ENCODE measurements around the gene SPATA13. TPM values are rescaled to one million over a fixed set of nuclear protein-coding genes. Genes with fewer than 3 reads are reported as not detected.

The SPATA13 gene
- total RNA-seq, 1 donor from 2014 or later = 5.1 TPM

- Mint-ChIP-seq H3K27ac (ENCODE audit: unreplicated experiment) (no peak overlapping the region), H3K9me3 (ENCODE audit: low read depth) (no peaks in the 10 kb centered on the region), H3K36me3 (ENCODE audit: low read depth) (no peaks in the 10 kb centered on the region), H3K4me3 (ENCODE audit: unreplicated experiment) (no peak overlapping the region), H3K27me3 (ENCODE audit: low read depth) (no peaks in the 10 kb centered on the region), H3K4me1 (ENCODE audit: low read depth) (no peaks in the 10 kb centered on the region)
- no peak for TF ChIP-seq CTCF (IDR thresholded peaks at IDR 0.05)
- DNase-seq (ENCODE audit: low spot score) = no peak
Observed at GRCh38 chr13:24250376-24251057, 90.0 kb downstream of the SPATA13 start.

DNA sequence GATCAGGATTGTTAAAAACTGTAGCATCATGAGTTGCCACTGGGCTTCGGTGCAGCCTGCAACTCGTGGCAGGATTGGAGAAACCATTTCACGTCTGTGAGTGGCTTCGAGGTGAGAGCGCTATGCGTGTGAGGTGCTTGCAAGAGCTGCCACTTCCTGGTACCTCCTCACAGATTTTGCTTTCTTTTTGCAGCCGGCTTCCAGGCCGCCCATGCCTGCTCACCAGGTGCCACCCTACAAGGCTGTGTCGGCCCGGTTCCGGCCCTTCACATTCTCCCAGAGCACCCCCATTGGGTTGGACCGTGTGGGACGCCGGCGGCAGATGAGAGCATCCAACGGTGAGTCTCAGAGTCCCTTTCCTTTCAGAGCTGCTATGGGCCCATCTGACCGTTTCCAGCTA, 91.0 kb downstream of the SPATA13 start:
- H3K27ac Mint-ChIP-seq (ENCODE audit: unreplicated experiment) = no peak overlapping the region
- DNase-seq (ENCODE audit: low spot score) = no peak
- no peak for TF ChIP-seq CTCF (IDR thresholded peaks at IDR 0.05)
- H3K4me3 Mint-ChIP-seq (ENCODE audit: unreplicated experiment) = no peak overlapping the region
- H3K36me3 Mint-ChIP-seq (ENCODE audit: low read depth) = no peaks in the 10 kb centered on the region
- H3K9me3 Mint-ChIP-seq (ENCODE audit: low read depth) = no peaks in the 10 kb centered on the region
- no peaks in the 10 kb centered on the region for H3K27me3 Mint-ChIP-seq (ENCODE audit: low read depth)
- no peaks in the 10 kb centered on the region for H3K4me1 Mint-ChIP-seq (ENCODE audit: low read depth)

DNA sequence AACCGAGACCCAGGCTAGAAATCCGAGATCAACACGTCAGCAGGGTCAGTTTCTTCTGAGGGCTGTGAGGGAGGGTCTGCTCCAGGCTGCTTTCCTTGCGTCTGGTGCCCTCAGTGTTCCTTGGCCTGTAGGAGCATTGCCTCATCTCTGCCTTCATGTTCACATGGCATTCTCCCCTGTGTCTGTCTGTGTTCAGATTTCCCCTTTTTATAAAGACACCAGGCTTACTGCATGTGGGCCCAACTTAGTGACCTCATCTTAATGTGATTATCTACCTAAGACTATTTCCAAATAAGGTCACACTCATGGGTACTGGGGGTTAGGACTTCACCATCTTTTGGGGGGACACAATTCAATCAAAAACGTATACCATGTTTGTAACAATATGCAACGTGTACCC, 91.6 kb downstream of the SPATA13 start:
- H3K27me3 Mint-ChIP-seq (ENCODE audit: low read depth) = no peaks in the 10 kb centered on the region
- H3K27ac Mint-ChIP-seq (ENCODE audit: unreplicated experiment) = no peak overlapping the region
- H3K9me3 Mint-ChIP-seq (ENCODE audit: low read depth) = no peaks in the 10 kb centered on the region
- no peaks in the 10 kb centered on the region for H3K4me1 Mint-ChIP-seq (ENCODE audit: low read depth)
- no peak for TF ChIP-seq CTCF (IDR thresholded peaks at IDR 0.05)
- no peak overlapping the region for H3K4me3 Mint-ChIP-seq (ENCODE audit: unreplicated experiment)
- DNase-seq (ENCODE audit: low spot score) = no peak
- H3K36me3 Mint-ChIP-seq (ENCODE audit: low read depth) = no peaks in the 10 kb centered on the region

DNA sequence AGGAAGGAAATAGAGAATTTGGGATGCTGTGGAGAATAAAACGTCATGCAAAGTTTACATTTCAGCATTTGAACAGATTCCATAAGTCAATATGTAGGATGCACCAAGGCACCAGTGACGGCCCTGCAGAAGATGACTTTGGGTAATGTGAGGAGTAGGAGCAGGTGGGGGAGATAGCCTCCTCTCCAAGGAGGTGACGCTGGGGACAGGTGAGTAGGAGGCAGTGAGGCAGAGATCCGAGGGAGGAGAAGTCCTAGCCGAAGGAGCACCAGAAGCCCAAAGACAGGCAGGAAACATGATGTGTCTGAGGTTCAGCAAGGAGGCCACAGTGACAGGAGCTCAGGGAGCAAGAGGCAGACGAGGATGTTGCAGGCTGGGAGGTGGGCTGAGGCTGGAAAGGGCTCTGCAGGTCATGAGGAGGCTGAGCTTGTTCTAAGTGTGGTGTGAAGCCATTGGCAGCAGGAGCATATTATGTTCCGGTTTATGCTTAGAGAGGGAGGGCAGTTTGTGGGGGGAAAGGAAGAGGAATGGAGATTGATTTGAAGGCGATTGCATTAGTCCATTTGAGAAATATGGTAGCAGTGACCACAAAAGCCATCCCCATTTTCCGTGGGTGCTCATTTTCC, 93.1 kb downstream of the SPATA13 start:
- Mint-ChIP-seq H3K27ac (ENCODE audit: unreplicated experiment) (no peak overlapping the region), H3K4me1 (ENCODE audit: low read depth) (no peaks in the 10 kb centered on the region), H3K9me3 (ENCODE audit: low read depth) (no peaks in the 10 kb centered on the region), H3K4me3 (ENCODE audit: unreplicated experiment) (no peak overlapping the region), H3K36me3 (ENCODE audit: low read depth) (no peaks in the 10 kb centered on the region), H3K27me3 (ENCODE audit: low read depth) (no peaks in the 10 kb centered on the region)
- no peak for TF ChIP-seq CTCF (IDR thresholded peaks at IDR 0.05)
- no peak for DNase-seq (ENCODE audit: low spot score)

- no peak for TF ChIP-seq CTCF (IDR thresholded peaks at IDR 0.05)
- Mint-ChIP-seq H3K4me3 (ENCODE audit: unreplicated experiment) (no peak overlapping the region), H3K36me3 (ENCODE audit: low read depth) (no peaks in the 10 kb centered on the region), H3K27me3 (ENCODE audit: low read depth) (no peaks in the 10 kb centered on the region), H3K9me3 (ENCODE audit: low read depth) (no peaks in the 10 kb centered on the region), H3K27ac (ENCODE audit: unreplicated experiment) (no peak overlapping the region), H3K4me1 (ENCODE audit: low read depth) (no peaks in the 10 kb centered on the region)
- DNase-seq (ENCODE audit: low spot score) = no peak
Observed at GRCh38 chr13:24254146-24254841, 93.8 kb downstream of the SPATA13 start.
